ENCODE measurements around the gene KCNIP4. TPM values are rescaled to one million over a fixed set of nuclear protein-coding genes. Genes with fewer than 3 reads are reported as not detected.

Gene KCNIP4
- total and polyA plus RNA-seq, 2 of the 4 experiments (the other 2 are of a cell fraction) = not detected

DNA sequence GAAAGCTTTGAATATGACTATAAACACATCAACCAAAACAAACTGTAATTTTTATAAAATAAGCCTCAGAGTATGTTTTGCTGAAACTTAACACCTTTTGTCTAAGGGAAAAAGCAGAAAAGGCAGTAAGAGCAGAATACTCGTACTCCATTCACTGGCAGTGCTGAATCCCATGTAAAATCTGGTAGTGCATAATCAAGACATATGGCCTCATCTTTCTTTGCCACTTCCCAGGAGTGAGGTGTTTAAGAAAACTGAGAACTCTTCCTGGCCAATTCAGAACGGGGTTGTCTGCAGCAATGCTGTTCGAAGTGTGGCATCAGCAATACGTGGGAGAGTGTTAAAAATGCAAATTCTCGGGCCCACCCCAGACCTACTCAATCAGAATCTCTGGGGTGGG, 946.3 kb downstream of the KCNIP4 start:
- no peaks in the 10 kb centered on the region for H3K4me1 ChIP-seq (ENCODE audit: control insufficient read depth, insufficient read depth, low read length)
- no peak overlapping the region for H2BK5ac ChIP-seq (ENCODE audit: low read depth, low read length, poor library complexity, severe bottlenecking)
- no peak overlapping the region for H3K14ac ChIP-seq (replicated peaks; ENCODE audit: low read depth, low read length)
- no peak overlapping the region for H3K9ac ChIP-seq (ENCODE audit: low read depth, low read length)
- no peak overlapping the region for H3K27ac ChIP-seq (ENCODE audit: insufficient read depth, low read length)
- intact Hi-C loops (cut with micrococcal nuclease) = no loop called here
- no peak overlapping the region for H3K4me3 ChIP-seq (ENCODE audit: insufficient read depth, low read depth, low read length)
- no peak overlapping the region for H2AK5ac ChIP-seq (ENCODE audit: low read depth, low read length)
- H2BK20ac ChIP-seq (ENCODE audit: low read depth, low read length) = no peak overlapping the region
- H3K9me3 ChIP-seq (ENCODE audit: control insufficient read depth, insufficient read depth, low read length) = peaks cover 4% of the 10 kb centered on the region
- BruUV-seq (replicated peaks) = no TSS peak
- no peak overlapping the region for H4K5ac ChIP-seq (ENCODE audit: low read depth, low read length)
- no peaks in the 10 kb centered on the region for H4K20me1 ChIP-seq (ENCODE audit: insufficient read depth, low read length)
- CTCF ChIA-PET = no interaction called here
- H4K91ac ChIP-seq (ENCODE audit: insufficient read depth, low read depth, low read length) = no peak overlapping the region
- no peak overlapping the region for H2AK9ac ChIP-seq (replicated peaks; ENCODE audit: low read depth, low read length, poor library complexity)
- dilution Hi-C loops (cut with HindIII; ENCODE audit: low sequenced_read_pairs, unreplicated experiment) = no loop called here
- in situ Hi-C loops (cut with MboI; ENCODE audit: low sequenced_read_pairs) = no loop called here
- H4K8ac ChIP-seq (ENCODE audit: low read depth in 2 of 2, low read length in 2 of 2) = no peak overlapping the region
- no peaks in the 10 kb centered on the region for H3K27me3 ChIP-seq (ENCODE audit: control insufficient read depth, insufficient read depth, low read length)
- no peaks in the 10 kb centered on the region for H3K79me1 ChIP-seq (ENCODE audit: low read depth in 1 of 2, low read length in 2 of 2)
- POLR2A ChIA-PET (ENCODE audit: unreplicated experiment) = no interaction called here
- no peaks in the 10 kb centered on the region for H3K36me3 ChIP-seq (ENCODE audit: control insufficient read depth, insufficient read depth, low read length)
- no peak overlapping the region for H3K4ac ChIP-seq (ENCODE audit: low read depth, low read length)
- H3K23ac ChIP-seq (ENCODE audit: low read depth, low read length) = no peak overlapping the region
- ATAC-seq (ENCODE audit: low read depth) (no peak), DNase-seq (no peak)
- H3K18ac ChIP-seq (ENCODE audit: low read depth, low read length) = no peak overlapping the region
- no peak overlapping the region for H2BK120ac ChIP-seq (ENCODE audit: low read depth, low read length)
- no peak overlapping the region for H3K56ac ChIP-seq (ENCODE audit: extremely low read depth, insufficient read depth, low read length)
- no peak overlapping the region for H3K4me2 ChIP-seq (ENCODE audit: low read depth, low read length)
- H2AFZ ChIP-seq (replicated peaks; ENCODE audit: low read length, poor library complexity) = no peak overlapping the region
- H3K9me1 ChIP-seq (ENCODE audit: insufficient read depth, low read length) = no peaks in the 10 kb centered on the region
- H2BK15ac ChIP-seq (ENCODE audit: low read depth, low read length) = no peak overlapping the region
- TF ChIP-seq MXI1 (IDR thresholded peaks at IDR 0.05; ENCODE audit: borderline replicate concordance, low read depth, low read length) (no peak), SMC3 (IDR thresholded peaks at IDR 0.05; ENCODE audit: low read depth, low read length) (no peak), NFE2L2 (IDR thresholded peaks at IDR 0.05; ENCODE audit: low read depth, low read length) (no peak), BHLHE40 (IDR thresholded peaks at IDR 0.05; ENCODE audit: low read depth, low read length) (no peak), FOS (IDR thresholded peaks at IDR 0.05; ENCODE audit: low read depth, low read length) (no peak)
- TF ChIP-seq, protein P1, sequence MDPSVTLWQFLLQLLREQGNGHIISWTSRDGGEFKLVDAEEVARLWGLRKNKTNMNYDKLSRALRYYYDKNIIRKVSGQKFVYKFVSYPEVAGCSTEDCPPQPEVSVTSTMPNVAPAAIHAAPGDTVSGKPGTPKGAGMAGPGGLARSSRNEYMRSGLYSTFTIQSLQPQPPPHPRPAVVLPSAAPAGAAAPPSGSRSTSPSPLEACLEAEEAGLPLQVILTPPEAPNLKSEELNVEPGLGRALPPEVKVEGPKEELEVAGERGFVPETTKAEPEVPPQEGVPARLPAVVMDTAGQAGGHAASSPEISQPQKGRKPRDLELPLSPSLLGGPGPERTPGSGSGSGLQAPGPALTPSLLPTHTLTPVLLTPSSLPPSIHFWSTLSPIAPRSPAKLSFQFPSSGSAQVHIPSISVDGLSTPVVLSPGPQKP (IDR thresholded peaks at IDR 0.05; ENCODE audit: borderline replicate concordance, low read depth, low read length) = no peak
- no CpG with 5 or more reads among the region's 5 CpGs for WGBS, 2 experiments (ENCODE audit: extremely low coverage in 2 of 2, insufficient read length in 1 of 2)
